Natural killer cell (primary cell): ENCODE measurements around the gene CFAP77. TPM values are rescaled to one million over a fixed set of nuclear protein-coding genes. Genes with fewer than 3 reads are reported as not detected.

Experiments used
- ATAC-seq, 3 donors: fragments of 150-1000 bp in 2 of 3; fragments of 200-7000 bp in 1 of 3; cut with Tn5 transposase; 1 replicate in 1 of 3; 2 replicates in 2 of 3; pipeline ENCODE4 v1.10.0; 2021; ENCODE audit warnings: mild to moderate bottlenecking in 2 of 3, moderate library complexity in 2 of 3
- DNase-seq, 2 donors: peaks; one replicate each; pipeline versions ENCODE4 v3.0.0 to v3.0.0-alpha.2; 2013 to 2021; ENCODE audit warnings: mixed read lengths in 1 of 2
- H3K27ac ChIP-seq: one replicate; pipeline ENCODE4 v1.5.1; 2013; ENCODE audit warnings: mild to moderate bottlenecking, low read length
- H3K27me3 ChIP-seq: one replicate; pipeline ENCODE4 v1.6.1; 2013; ENCODE audit warnings: low read length; ENCODE audit not compliant: control insufficient read depth, insufficient read depth
- H3K36me3 ChIP-seq: one replicate; pipeline ENCODE4 v1.6.1; 2013; ENCODE audit warnings: low read length; ENCODE audit not compliant: control insufficient read depth, insufficient read depth
- H3K4me1 ChIP-seq: one replicate; pipeline ENCODE4 v1.6.1; 2013; ENCODE audit warnings: low read length; ENCODE audit not compliant: control insufficient read depth, insufficient read depth
- H3K4me3 ChIP-seq: one replicate; pipeline ENCODE4 v1.5.1; 2013; ENCODE audit warnings: low read length
- H3K9me3 ChIP-seq: one replicate; pipeline ENCODE4 v1.6.1; 2013; ENCODE audit warnings: low read length; ENCODE audit not compliant: control insufficient read depth, insufficient read depth
- H3K27ac Mint-ChIP-seq, 2 donors: one replicate each; pipeline ENCODE4 v1.8.0; 2022; ENCODE audit warnings: mild to moderate bottlenecking in 2 of 2, mixed read lengths in 2 of 2, moderate library complexity in 1 of 2
- H3K27me3 Mint-ChIP-seq, 2 donors: one replicate each; pipeline ENCODE4 v1.8.0; 2022; ENCODE audit warnings: low read depth in 2 of 2, mixed read lengths in 2 of 2
- H3K36me3 Mint-ChIP-seq: one replicate; pipeline ENCODE4 v1.8.0; 2022; ENCODE audit warnings: mixed read lengths
- H3K4me1 Mint-ChIP-seq, 2 donors: one replicate each; pipeline ENCODE4 v1.8.0; 2022; ENCODE audit warnings: mixed read lengths in 2 of 2
- H3K4me3 Mint-ChIP-seq: one replicate; pipeline ENCODE4 v1.8.0; 2022; ENCODE audit warnings: mild to moderate bottlenecking, moderate library complexity, mixed read lengths
- H3K9me3 Mint-ChIP-seq, 2 donors: one replicate each; pipeline ENCODE4 v1.8.0; 2022; ENCODE audit warnings: mixed read lengths in 2 of 2
- CTCF ChIP-seq: fragments of 200-600 bp; IDR thresholded peaks from one replicate; pipeline ENCODE4 v1.8.0; 2022; ENCODE audit warnings: antibody characterized with exemption
- WGBS: methylation state at CpG from one replicate; pipeline ENCODE4 v1.1.7; 2013; ENCODE audit warnings: missing lambda C conversion rate; ENCODE audit not compliant: insufficient coverage; 5-methylcytosine and 5-hydroxymethylcytosine counted together
- intact Hi-C: fragments of 100-400 bp; cut with micrococcal nuclease; formaldehyde crosslinking; loops from one replicate; pipeline ENCODE4 v1.14.2; 2022
- total RNA-seq, 4 donors: library from RNA; stranded (reverse); fragments of 120-200 nt in 1 of 4; gene quantifications; one replicate each; pipeline versions ENCODE4 v1.2.3 to v1.2.4, GENCODE V29; 2013 to 2022

Gene CFAP77
- total RNA-seq, 3 donors from 2014 or later (not counting 1 experiment from before 2014, with no cell fraction given): not detected

- no peak for TF ChIP-seq CTCF
- no peak overlapping the region for H3K27ac Mint-ChIP-seq
- Histone ChIP-seq H3K27me3 (peaks cover 93% of the 10 kb centered on the region), H3K36me3 (no peaks in the 10 kb centered on the region), H3K4me1 (peaks cover 23% of the 10 kb centered on the region), H3K4me3 (no peak overlapping the region), H3K9me3 (no peaks in the 10 kb centered on the region), H3K27ac (no peak overlapping the region)
- H3K4me3 Mint-ChIP-seq: no peak overlapping the region
- peaks cover 9 to 11% of the 10 kb centered on the region in 2 donors for H3K4me1 Mint-ChIP-seq
- DNase-seq (no peak), ATAC-seq (no peak)
- no peaks in the 10 kb centered on the region for H3K9me3 Mint-ChIP-seq
- H3K27me3 Mint-ChIP-seq: peaks cover 53 to 61% of the 10 kb centered on the region in 2 donors
- WGBS: 15% methylated on average over 37 of the region's 37 CpGs
- intact Hi-C loops: no loop called here
- no peaks in the 10 kb centered on the region for H3K36me3 Mint-ChIP-seq
These were observed 173.0 kb downstream of the CFAP77 start for GRCh38 chr9:132582786-132583583.

- no peak for DNase-seq
- Histone ChIP-seq H3K36me3 (no peaks in the 10 kb centered on the region), H3K4me3 (no peak overlapping the region), H3K4me1 (peaks cover 23% of the 10 kb centered on the region), H3K27me3 (peaks cover 93% of the 10 kb centered on the region), H3K9me3 (no peaks in the 10 kb centered on the region), H3K27ac (no peak overlapping the region)
- TF ChIP-seq CTCF: no peak
- Mint-ChIP-seq H3K27ac (no peak overlapping the region), H3K4me3 (no peak overlapping the region), H3K27me3 (peaks cover 53 to 59% of the 10 kb centered on the region in 2 donors), H3K36me3 (no peaks in the 10 kb centered on the region), H3K9me3 (no peaks in the 10 kb centered on the region), H3K4me1 (peaks cover 9 to 11% of the 10 kb centered on the region in 2 donors)
- 15% methylated on average over 7 of the region's 8 CpGs for WGBS
- intact Hi-C loops: no loop called here
- no peak for ATAC-seq
These were observed 173.7 kb downstream of the CFAP77 start for GRCh38 chr9:132583584-132584304.

DNA sequence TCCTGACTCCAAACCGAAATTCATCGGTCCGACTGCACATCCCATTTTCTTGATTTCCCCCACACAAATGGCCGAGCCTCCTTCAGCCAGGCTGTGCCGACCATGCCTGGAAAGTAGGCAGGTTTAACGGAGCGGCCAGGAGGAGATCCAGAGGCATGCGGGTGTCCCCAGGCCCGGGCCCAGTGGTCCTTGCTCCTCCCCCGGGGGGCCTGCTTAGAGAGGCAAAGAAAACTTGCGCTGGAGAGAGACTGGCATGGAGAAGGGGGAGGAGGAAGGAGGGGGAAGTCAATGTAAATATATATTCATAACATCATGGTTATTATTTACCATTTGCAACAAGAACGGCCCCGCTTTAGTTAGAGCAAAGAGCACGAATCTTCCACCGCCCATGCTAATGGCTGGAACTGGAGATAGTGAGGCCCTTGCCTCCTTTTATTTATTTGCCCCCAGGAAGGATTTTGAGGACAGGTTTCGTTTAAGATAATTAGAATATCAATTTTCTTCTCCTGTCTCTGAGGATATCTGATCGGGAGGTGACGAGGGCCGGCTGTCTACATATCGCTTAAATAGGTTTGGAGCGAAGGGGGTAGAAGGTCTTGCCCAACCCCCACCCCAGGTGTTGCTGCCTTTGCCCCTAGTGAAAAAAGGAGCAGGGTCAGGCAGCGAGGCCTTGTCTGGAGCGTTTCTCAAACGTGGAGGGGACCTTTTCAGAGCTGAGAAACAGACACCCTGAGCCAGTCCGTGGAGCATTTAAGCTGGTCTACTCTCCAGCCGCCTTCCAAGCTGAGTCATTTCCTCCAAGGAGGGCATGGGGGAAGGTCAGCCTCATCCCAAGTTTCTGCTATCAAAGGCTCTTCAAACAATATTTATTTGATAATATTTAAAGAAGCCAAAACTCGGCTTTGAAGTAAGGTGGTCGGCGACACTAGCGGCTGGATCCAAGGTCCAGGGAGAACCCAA lies 174.9 kb downstream of the CFAP77 start:
- Histone ChIP-seq H3K4me3 (no peak overlapping the region), H3K4me1 (peaks cover 23% of the 10 kb centered on the region), H3K27me3 (peaks cover 90% of the 10 kb centered on the region), H3K27ac (no peak overlapping the region), H3K9me3 (no peaks in the 10 kb centered on the region), H3K36me3 (no peaks in the 10 kb centered on the region)
- DNase-seq (no peak), ATAC-seq (no peak)
- TF ChIP-seq CTCF: no peak
- Mint-ChIP-seq H3K27ac (no peak overlapping the region), H3K36me3 (no peaks in the 10 kb centered on the region), H3K4me1 (peaks cover 12 to 15% of the 10 kb centered on the region in 2 donors), H3K9me3 (no peaks in the 10 kb centered on the region), H3K27me3 (peaks cover 54 to 57% of the 10 kb centered on the region in 2 donors), H3K4me3 (no peak overlapping the region)
- 15% methylated on average over 27 of the region's 30 CpGs for WGBS
- intact Hi-C loops: no loop called here
